ENCODE data around the gene TMED4.

- TF ChIP-seq CTCF (IDR thresholded peaks at IDR 0.05) (no peak), POLR2A (IDR thresholded peaks at IDR 0.05) (no peak), POLR2AphosphoS5 (IDR thresholded peaks at IDR 0.05) (no peak)
These were observed 40.0 kb downstream of the TMED4 start for GRCh38 chr7:44541876-44542610.

Measured in transverse colon (tissue), 4 donors.